ENCODE measurements around the gene HDAC4. TPM values are rescaled to one million over a fixed set of nuclear protein-coding genes. Genes with fewer than 3 reads are reported as not detected.
A peak's percentile ranks its signal among the peaks of the same experiment; 100 is the strongest.

The HDAC4 gene
- total RNA-seq, 2 donors from 2014 or later, result 49.8 to 71.7 TPM

GRCh38 chr2:239154971-239155805, 245.6 kb downstream of the HDAC4 start:
- Mint-ChIP-seq H3K9me3 (peaks cover 0 to 7% of the 10 kb centered on the region in 2 donors), H3K4me3 (no peak overlapping the region), H3K27ac (no peak overlapping the region), H3K27me3 (ENCODE audit: low read depth) (no peaks in the 10 kb centered on the region), H3K4me1 (ENCODE audit: low read depth) (peaks cover 9% of the 10 kb centered on the region), H3K36me3 (ENCODE audit: insufficient read depth in 2 of 2) (peaks cover 9 to 18% of the 10 kb centered on the region in 2 donors)
- ATAC-seq (replicated peaks in 1 of 2) (no peak), DNase-seq (no peak)

DNA sequence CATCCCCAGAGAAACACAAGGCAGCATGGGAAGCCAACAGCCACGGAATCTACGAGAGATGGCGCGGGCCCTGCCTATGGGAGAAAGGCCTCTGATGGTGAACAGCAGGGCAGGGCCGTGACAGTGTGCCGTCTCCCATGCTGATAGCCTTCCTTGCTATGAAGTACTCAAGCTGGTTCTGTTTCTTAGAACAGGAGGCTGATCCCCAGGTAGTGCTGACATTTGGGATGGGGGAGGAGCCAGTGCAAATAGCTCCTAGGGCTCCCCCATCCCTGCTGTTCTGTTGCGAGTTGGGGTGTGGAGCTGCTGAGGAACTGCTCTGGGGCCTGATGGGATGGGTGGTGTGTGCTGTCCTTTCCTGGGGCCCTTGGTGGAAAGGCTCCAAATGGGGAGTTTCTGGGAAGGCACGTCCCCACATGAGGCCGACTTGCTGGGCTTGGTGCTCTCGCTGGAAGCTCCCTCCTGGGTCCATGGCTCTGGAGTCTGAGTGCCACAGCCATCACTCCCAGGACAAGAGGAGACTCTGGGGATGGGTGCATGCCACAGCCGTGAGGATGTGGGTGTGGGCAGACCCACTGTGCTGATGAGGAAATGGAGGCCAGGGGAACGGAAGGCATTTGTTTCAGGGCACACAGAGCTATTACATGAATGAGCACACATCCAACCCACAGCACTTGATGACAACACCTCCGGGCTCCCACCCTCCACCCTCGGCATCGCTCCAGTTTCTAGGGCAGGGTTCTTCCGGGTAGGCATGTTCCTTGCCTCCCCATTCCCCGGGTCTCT, 246.8 kb downstream of the HDAC4 start:
- peaks cover 0 to 4% of the 10 kb centered on the region in 2 donors for H3K9me3 Mint-ChIP-seq
- no peak for DNase-seq
- H3K27me3 Mint-ChIP-seq (ENCODE audit: low read depth), result no peaks in the 10 kb centered on the region
- H3K4me1 Mint-ChIP-seq (ENCODE audit: low read depth), result peaks cover 5% of the 10 kb centered on the region
- peaks cover 11 to 13% of the 10 kb centered on the region in 2 donors for H3K36me3 Mint-ChIP-seq (ENCODE audit: insufficient read depth in 2 of 2)
- H3K4me3 Mint-ChIP-seq, result no peak overlapping the region
- no peak overlapping the region for H3K27ac Mint-ChIP-seq
- no peak for ATAC-seq (replicated peaks in 1 of 2)

- Mint-ChIP-seq H3K4me1 (ENCODE audit: low read depth) (peaks cover 5% of the 10 kb centered on the region), H3K4me3 (no peak overlapping the region), H3K27me3 (ENCODE audit: low read depth) (no peaks in the 10 kb centered on the region), H3K9me3 (peaks cover 0 to 4% of the 10 kb centered on the region in 2 donors), H3K27ac (no peak overlapping the region), H3K36me3 (ENCODE audit: insufficient read depth in 2 of 2) (peaks cover 13 to 17% of the 10 kb centered on the region in 2 donors)
- ATAC-seq (replicated peaks in 1 of 2) (no peak), DNase-seq (no peak)
These were observed 247.9 kb downstream of the HDAC4 start for GRCh38 chr2:239152916-239153305.

- Mint-ChIP-seq H3K27ac (no peak overlapping the region), H3K9me3 (peaks cover 0 to 4% of the 10 kb centered on the region in 2 donors), H3K27me3 (ENCODE audit: low read depth) (no peaks in the 10 kb centered on the region), H3K4me3 (no peak overlapping the region), H3K36me3 (ENCODE audit: insufficient read depth in 2 of 2) (peaks cover 13 to 17% of the 10 kb centered on the region in 2 donors), H3K4me1 (ENCODE audit: low read depth) (peaks cover 5% of the 10 kb centered on the region)
- ATAC-seq (replicated peaks in 1 of 2), result no peak
- no peak for DNase-seq
These were observed 248.4 kb downstream of the HDAC4 start for GRCh38 chr2:239152239-239152915.

DNA sequence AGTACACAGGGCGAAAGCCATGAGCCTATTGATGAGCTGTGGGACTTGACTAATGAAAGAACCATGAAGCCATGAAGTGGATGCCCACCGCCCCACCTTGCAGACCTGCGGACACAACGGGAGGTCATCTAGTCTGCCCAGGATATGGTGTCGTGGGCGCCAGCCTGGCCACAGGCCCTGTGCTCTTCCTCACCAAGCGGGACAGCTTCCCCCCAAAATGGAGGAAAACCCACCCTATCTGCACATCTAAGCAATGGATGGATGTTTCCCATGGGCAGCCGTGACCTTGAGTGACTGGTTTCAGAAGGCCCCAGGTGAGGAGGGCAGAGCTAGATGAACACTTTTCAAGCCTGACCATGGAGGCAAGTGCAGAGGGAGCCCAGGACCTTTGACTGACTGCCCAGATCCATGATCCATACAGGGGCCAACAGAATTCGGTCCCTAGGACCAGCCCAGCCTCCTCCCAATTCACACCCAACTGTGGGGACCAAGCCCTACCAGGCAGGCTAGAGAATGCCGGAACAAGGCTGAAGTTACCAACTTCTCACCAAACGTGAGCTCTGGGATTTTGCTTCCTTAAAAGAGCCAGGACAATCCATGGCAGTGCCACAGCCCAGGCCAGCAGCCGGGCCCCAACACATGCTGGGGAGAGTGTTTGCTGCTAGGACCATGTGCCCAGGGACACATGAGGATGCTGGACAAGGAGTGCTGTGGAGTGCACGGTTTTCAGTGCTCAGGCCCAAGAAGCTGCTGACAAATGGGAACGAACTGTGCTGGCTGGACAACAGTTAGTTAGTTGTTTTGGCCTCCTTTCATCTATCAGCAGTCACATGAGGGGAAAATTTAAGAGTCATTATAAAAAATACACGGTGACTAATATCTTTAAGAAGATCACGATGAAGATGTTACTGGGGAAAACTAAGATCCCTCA, 249.4 kb downstream of the HDAC4 start:
- DNase-seq (no peak), ATAC-seq (replicated peaks in 1 of 2) (no peak)
- Mint-ChIP-seq H3K27ac (no peak overlapping the region), H3K4me1 (ENCODE audit: low read depth) (peaks cover 8% of the 10 kb centered on the region), H3K9me3 (peaks cover 0 to 4% of the 10 kb centered on the region in 2 donors), H3K4me3 (no peak overlapping the region), H3K36me3 (ENCODE audit: insufficient read depth in 2 of 2) (peaks cover 13 to 17% of the 10 kb centered on the region in 2 donors), H3K27me3 (ENCODE audit: low read depth) (no peaks in the 10 kb centered on the region)

GRCh38 chr2:239150125-239151011, 250.5 kb downstream of the HDAC4 start:
- H3K4me1 Mint-ChIP-seq (ENCODE audit: low read depth), result peaks cover 18% of the 10 kb centered on the region
- H3K36me3 Mint-ChIP-seq (ENCODE audit: insufficient read depth in 2 of 2), result peaks cover 13% of the 10 kb centered on the region in 2 donors
- DNase-seq, result no peak
- H3K27ac Mint-ChIP-seq, result peak overlapping the region; percentile 0
- no peaks in the 10 kb centered on the region for H3K27me3 Mint-ChIP-seq (ENCODE audit: low read depth)
- H3K9me3 Mint-ChIP-seq, result peaks cover 0 to 4% of the 10 kb centered on the region in 2 donors
- peak in 1 of 2 donors; percentile 32 for ATAC-seq (replicated peaks in 1 of 2)
- H3K4me3 Mint-ChIP-seq, result no peak overlapping the region

GRCh38 chr2:239149501-239149900, 251.3 kb downstream of the HDAC4 start:
- H3K9me3 Mint-ChIP-seq, result peaks cover 0 to 4% of the 10 kb centered on the region in 2 donors
- H3K4me1 Mint-ChIP-seq (ENCODE audit: low read depth), result peaks cover 18% of the 10 kb centered on the region
- H3K27ac Mint-ChIP-seq, result no peak overlapping the region
- peaks cover 8 to 13% of the 10 kb centered on the region in 2 donors for H3K36me3 Mint-ChIP-seq (ENCODE audit: insufficient read depth in 2 of 2)
- no peaks in the 10 kb centered on the region for H3K27me3 Mint-ChIP-seq (ENCODE audit: low read depth)
- no peak overlapping the region for H3K4me3 Mint-ChIP-seq
- DNase-seq, result no peak
- no peak for ATAC-seq (replicated peaks in 1 of 2)

GRCh38 chr2:239148495-239149200, 252.2 kb downstream of the HDAC4 start:
- Mint-ChIP-seq H3K9me3 (peaks cover 0 to 4% of the 10 kb centered on the region in 2 donors), H3K4me3 (no peak overlapping the region), H3K27ac (no peak overlapping the region), H3K4me1 (ENCODE audit: low read depth) (peaks cover 24% of the 10 kb centered on the region), H3K36me3 (ENCODE audit: insufficient read depth in 2 of 2) (peaks cover 7 to 11% of the 10 kb centered on the region in 2 donors), H3K27me3 (ENCODE audit: low read depth) (no peaks in the 10 kb centered on the region)
- DNase-seq (no peak), ATAC-seq (replicated peaks in 1 of 2) (no peak)

DNA sequence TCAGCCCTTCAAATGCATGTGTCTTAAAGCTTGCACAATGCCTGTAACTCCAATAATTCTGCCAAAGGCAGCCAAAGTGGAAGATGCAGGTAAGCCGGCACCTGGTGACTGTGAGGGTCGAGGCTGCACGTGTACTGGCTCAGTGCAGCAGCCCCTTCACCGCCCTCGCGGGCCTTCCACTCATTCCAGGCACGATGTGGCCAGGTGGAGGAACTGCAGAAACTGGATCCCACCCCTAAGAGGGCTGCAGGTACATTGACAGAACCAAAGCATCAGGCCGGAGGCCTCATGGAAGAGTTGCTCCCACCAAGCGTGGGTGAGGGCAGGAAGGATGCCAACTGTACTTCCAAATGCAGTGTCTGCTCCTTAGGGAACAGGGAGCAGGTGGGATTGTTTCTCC, 253.4 kb downstream of the HDAC4 start:
- H3K4me3 Mint-ChIP-seq, result no peak overlapping the region
- peaks cover 25% of the 10 kb centered on the region for H3K4me1 Mint-ChIP-seq (ENCODE audit: low read depth)
- H3K27me3 Mint-ChIP-seq (ENCODE audit: low read depth), result no peaks in the 10 kb centered on the region
- no peak for ATAC-seq (replicated peaks in 1 of 2)
- no peak overlapping the region for H3K27ac Mint-ChIP-seq
- peaks cover 0 to 4% of the 10 kb centered on the region in 2 donors for H3K9me3 Mint-ChIP-seq
- no peak for DNase-seq
- H3K36me3 Mint-ChIP-seq (ENCODE audit: insufficient read depth in 2 of 2), result peaks cover 6 to 11% of the 10 kb centered on the region in 2 donors

GRCh38 chr2:239146741-239147181, 254.1 kb downstream of the HDAC4 start:
- H3K9me3 Mint-ChIP-seq, result peaks cover 0 to 4% of the 10 kb centered on the region in 2 donors
- no peaks in the 10 kb centered on the region for H3K27me3 Mint-ChIP-seq (ENCODE audit: low read depth)
- DNase-seq (no peak), ATAC-seq (replicated peaks in 1 of 2) (no peak)
- H3K27ac Mint-ChIP-seq, result no peak overlapping the region
- H3K36me3 Mint-ChIP-seq (ENCODE audit: insufficient read depth in 2 of 2), result peaks cover 6 to 11% of the 10 kb centered on the region in 2 donors
- H3K4me1 Mint-ChIP-seq (ENCODE audit: low read depth), result peaks cover 25% of the 10 kb centered on the region
- H3K4me3 Mint-ChIP-seq, result no peak overlapping the region

Data from activated T-cell treated with anti-CD3 and anti-CD28 coated beads, Interleukin-2, amount 50 U/mL, for 72 hours (primary cell).